Thoracic aorta (tissue), 2 donors: Measurements from ENCODE around the gene CLDN8. TPM values are rescaled to one million over a fixed set of nuclear protein-coding genes. Genes with fewer than 3 reads are reported as not detected.

Experiments
- ATAC-seq: fragments of 150-250 bp; one replicate; pipeline ENCODE4 v1.8.0; 2017; ENCODE audit warnings: low read depth; ENCODE audit not compliant: insufficient number of reproducible peaks, low FRiP score
- DNase-seq: peaks from one replicate; pipeline ENCODE4 v3.0.0-alpha.2; 2020; ENCODE audit warnings: low spot score
- H3K27ac ChIP-seq, 2 donors: fragments of 200-600 bp; sonication (generic); 1 replicate in 1 of 2; 2 replicates in 1 of 2; pipeline ENCODE4 v1.5.1; 2016; ENCODE audit warnings: mild to moderate bottlenecking in 2 of 2, moderate library complexity in 2 of 2
- H3K27me3 ChIP-seq: fragments of 200-600 bp; sonication (generic); replicated peaks from 2 replicates; pipeline ENCODE4 v1.6.0; 2016; ENCODE audit warnings: mild to moderate bottlenecking; ENCODE audit not compliant: insufficient read depth
- H3K36me3 ChIP-seq: fragments of 200-600 bp; sonication (generic); one replicate; pipeline ENCODE4 v1.5.1; 2016
- H3K4me1 ChIP-seq, 2 donors: fragments of 200-600 bp; sonication (generic); 1 replicate in 1 of 2; 2 replicates in 1 of 2; pipeline versions ENCODE4 v1.5.1 to v1.6.0; 2016; ENCODE audit warnings: low read depth in 2 of 2, mild to moderate bottlenecking in 1 of 2; ENCODE audit not compliant: control insufficient read depth in 1 of 2
- H3K4me3 ChIP-seq: fragments of 200-600 bp; sonication (generic); 2 replicates; pipeline ENCODE4 v1.5.1; 2016; ENCODE audit warnings: mild to moderate bottlenecking
- H3K9me3 ChIP-seq: fragments of 200-600 bp; sonication (generic); 2 replicates; pipeline ENCODE4 v1.5.1; 2016
- CTCF ChIP-seq: fragments of 200-600 bp; sonication (generic); IDR thresholded peaks from one replicate; pipeline ENCODE4 v1.5.1; 2019; ENCODE audit warnings: antibody characterized with exemption
- total RNA-seq, 2 donors: library from RNA; depleted of rRNA; stranded (reverse); fragments of >200 nt; gene quantifications; one replicate each; pipeline versions ENCODE4 v1.1.0 to v1.2.3, GENCODE V29; 2016

CLDN8 gene
- total RNA-seq, 2 donors from 2014 or later: not detected

- ATAC-seq (no peak), DNase-seq (no peak)
- Histone ChIP-seq H3K27ac (no peak overlapping the region), H3K27me3 (no peaks in the 10 kb centered on the region), H3K36me3 (no peaks in the 10 kb centered on the region), H3K4me1 (no peaks in the 10 kb centered on the region), H3K4me3 (no peak overlapping the region), H3K9me3 (no peaks in the 10 kb centered on the region)
- no peak for TF ChIP-seq CTCF
Measured at GRCh38 chr21:30249936-30250335, 34.0 kb upstream of the CLDN8 start.

- Histone ChIP-seq H3K27me3 (no peaks in the 10 kb centered on the region), H3K36me3 (no peaks in the 10 kb centered on the region), H3K4me1 (no peaks in the 10 kb centered on the region), H3K9me3 (no peaks in the 10 kb centered on the region), H3K4me3 (no peak overlapping the region), H3K27ac (no peak overlapping the region)
- no peak for ATAC-seq
- no peak for TF ChIP-seq CTCF
- DNase-seq: no peak
Measured at GRCh38 chr21:30248844-30249243, 32.9 kb upstream of the CLDN8 start.

- Histone ChIP-seq H3K4me3 (no peak overlapping the region), H3K27ac (no peak overlapping the region), H3K36me3 (no peaks in the 10 kb centered on the region), H3K4me1 (no peaks in the 10 kb centered on the region), H3K9me3 (no peaks in the 10 kb centered on the region), H3K27me3 (no peaks in the 10 kb centered on the region)
- no peak for ATAC-seq
- TF ChIP-seq CTCF: no peak
- DNase-seq: no peak
Measured at GRCh38 chr21:30245061-30245460, 29.2 kb upstream of the CLDN8 start.

- TF ChIP-seq CTCF: no peak
- Histone ChIP-seq H3K4me1 (no peaks in the 10 kb centered on the region), H3K27ac (no peak overlapping the region), H3K27me3 (no peaks in the 10 kb centered on the region), H3K9me3 (no peaks in the 10 kb centered on the region), H3K36me3 (no peaks in the 10 kb centered on the region), H3K4me3 (no peak overlapping the region)
- DNase-seq (no peak), ATAC-seq (no peak)
Measured at GRCh38 chr21:30243691-30244090, 27.8 kb upstream of the CLDN8 start.

- no peak for ATAC-seq
- Histone ChIP-seq H3K36me3 (no peaks in the 10 kb centered on the region), H3K27ac (no peak overlapping the region), H3K9me3 (no peaks in the 10 kb centered on the region), H3K27me3 (no peaks in the 10 kb centered on the region), H3K4me1 (no peaks in the 10 kb centered on the region), H3K4me3 (no peak overlapping the region)
- no peak for DNase-seq
- TF ChIP-seq CTCF: no peak
Measured at GRCh38 chr21:30240661-30241060, 24.8 kb upstream of the CLDN8 start.
